SHP77 (cell line): Measurements from ENCODE around the gene RAB26.
"Not testable (repeated sequence)": the region's sequence is repeated elsewhere in the genome, so short reads cannot be mapped to it uniquely, and the experiment has no call there.

ENCODE experiments used
- DNase-seq, 2 experiments: peaks; one replicate each; lab custom pipeline; 2025; lab: John Stamatoyannopoulos, UW

The RAB26 gene

GRCh38 chr16:2196162-2196980, 47.9 kb downstream of the RAB26 start, which contains the start of gene CASKIN1:
Gene CASKIN1 (minus strand): TSS chr16:2196605. CDS start chr16:2196432, 173 bp downstream.
- DNase-seq, result no peak

- no peak for DNase-seq
These were observed 48.6 kb downstream of the RAB26 start for GRCh38 chr16:2196981-2197511.

GRCh38 chr16:2197765-2198164, 49.3 kb downstream of the RAB26 start:
- DNase-seq, result no peak

GRCh38 chr16:2198283-2198682, 49.9 kb downstream of the RAB26 start:
- no peak for DNase-seq

GRCh38 chr16:2199095-2199494, 50.7 kb downstream of the RAB26 start:
- DNase-seq, result no peak

GRCh38 chr16:2199621-2200139, 51.3 kb downstream of the RAB26 start:
- no peak for DNase-seq

GRCh38 chr16:2200313-2200712, 51.9 kb downstream of the RAB26 start:
- DNase-seq, result no peak

GRCh38 chr16:2203119-2203688, 54.8 kb downstream of the RAB26 start:
- not testable (repeated sequence) for DNase-seq
